NCI-H2196 (cell line): ENCODE measurements around the gene LIN28B.
"Not testable (repeated sequence)": the region's sequence is repeated elsewhere in the genome, so short reads cannot be mapped to it uniquely, and the experiment has no call there.

ENCODE experiments used
- DNase-seq: peaks from one replicate; lab custom pipeline; 2025; ENCODE audit not compliant: unreplicated experiment; lab: John Stamatoyannopoulos, UW

LIN28B gene, protein sequence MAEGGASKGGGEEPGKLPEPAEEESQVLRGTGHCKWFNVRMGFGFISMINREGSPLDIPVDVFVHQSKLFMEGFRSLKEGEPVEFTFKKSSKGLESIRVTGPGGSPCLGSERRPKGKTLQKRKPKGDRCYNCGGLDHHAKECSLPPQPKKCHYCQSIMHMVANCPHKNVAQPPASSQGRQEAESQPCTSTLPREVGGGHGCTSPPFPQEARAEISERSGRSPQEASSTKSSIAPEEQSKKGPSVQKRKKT

DNA sequence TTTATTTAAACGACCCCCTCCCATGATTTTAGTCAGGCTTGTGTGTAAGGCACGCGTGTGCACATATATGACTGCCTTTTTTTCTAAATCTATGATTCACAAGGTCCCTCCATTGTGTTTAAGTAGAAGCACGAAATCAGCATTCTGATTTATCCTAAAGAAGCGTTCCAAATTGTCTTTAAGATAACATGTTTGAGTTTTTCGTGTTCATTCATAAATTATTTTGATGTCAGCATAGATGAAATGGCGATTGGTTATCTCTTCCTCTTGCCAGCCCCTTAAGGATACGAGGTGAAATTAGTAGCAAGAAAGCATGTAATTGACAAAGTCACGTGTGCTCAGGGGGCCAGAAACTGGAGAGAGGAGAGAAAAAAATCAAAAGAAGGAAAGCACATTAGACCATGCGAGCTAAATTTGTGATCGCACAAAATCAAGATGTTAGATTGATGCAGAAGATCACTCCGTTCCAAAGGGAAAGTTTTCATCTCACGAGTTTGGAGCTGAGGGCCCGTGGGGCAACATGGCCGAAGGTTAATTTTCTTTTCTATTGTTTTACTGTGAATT is at the start of gene LIN28B:
TSS of gene LIN28B (plus strand) at position 377 of the 564 bp plus-strand sequence. CDS start at position 521, 144 bp downstream.
- no peak for DNase-seq

DNA sequence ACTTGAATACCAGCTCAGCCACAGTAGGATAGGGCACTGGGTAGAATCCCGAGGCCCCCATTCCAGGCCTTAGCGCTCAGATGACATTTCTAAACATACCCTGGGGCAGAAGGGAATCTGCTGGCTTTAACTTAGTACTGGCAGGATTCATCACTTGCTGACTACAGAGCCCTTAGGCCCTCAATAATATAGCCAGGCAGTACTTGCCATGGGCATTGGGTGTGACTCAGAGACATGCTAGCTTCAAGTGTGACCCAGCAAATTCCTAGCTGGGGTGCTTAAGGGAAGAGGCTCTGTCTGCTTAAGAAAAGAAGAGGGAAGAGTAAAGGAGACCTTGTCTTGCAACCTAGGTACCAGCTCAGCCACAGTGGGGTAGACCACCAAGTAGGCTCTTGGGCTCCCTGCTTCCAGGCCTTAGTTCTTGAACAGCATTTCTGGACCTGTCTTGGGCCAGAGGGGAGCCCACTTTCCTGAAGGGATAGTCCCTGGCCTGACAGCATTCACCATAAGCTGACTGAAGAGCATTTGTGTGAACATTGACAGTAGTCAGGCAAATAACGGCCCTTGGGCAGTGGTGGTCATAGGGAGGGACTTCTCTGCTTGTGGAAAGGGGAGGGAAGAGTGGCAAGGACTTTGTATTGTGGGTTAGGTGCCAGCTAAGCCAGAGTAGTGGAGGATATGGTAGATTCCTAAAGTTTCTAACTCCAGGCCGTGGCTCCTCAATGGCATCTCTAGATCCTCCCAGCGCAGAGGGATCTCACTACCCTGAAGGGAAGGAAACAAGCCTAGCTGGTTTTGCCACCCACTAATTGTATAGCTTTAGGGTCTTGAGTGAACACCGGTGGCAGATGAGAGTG is 48.6 kb upstream of the LIN28B start:
- DNase-seq, result no peak

DNA sequence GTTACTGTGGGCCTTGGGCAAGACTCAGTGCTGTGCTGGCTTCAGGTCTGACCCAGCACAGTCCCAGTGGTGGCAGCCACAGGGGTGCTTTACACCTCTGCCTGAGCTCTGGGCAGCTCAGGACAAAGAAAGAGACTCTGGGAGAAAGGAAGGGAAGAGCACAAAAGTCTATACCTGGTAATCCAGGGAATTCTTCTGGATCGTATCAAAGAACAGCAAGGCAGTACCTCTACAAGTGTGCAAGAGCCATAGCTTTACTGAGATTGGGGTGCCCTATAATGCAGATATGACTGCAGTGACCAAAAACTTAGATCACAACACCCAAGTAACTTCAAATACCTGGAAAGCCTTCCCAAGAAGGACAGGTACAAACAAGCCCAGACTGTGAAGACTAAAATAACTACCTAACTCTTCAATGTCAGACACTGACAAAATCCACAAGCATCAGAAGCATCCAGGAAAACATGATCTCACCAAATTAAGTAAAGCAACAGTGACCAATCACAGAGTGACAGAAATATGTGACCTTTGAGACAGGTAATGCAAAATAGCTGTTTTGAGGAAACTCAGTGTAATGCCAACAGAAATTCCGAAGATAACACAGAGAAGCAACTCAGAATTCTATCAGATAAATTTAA is 47.9 kb upstream of the LIN28B start:
- DNase-seq, result no peak

DNA sequence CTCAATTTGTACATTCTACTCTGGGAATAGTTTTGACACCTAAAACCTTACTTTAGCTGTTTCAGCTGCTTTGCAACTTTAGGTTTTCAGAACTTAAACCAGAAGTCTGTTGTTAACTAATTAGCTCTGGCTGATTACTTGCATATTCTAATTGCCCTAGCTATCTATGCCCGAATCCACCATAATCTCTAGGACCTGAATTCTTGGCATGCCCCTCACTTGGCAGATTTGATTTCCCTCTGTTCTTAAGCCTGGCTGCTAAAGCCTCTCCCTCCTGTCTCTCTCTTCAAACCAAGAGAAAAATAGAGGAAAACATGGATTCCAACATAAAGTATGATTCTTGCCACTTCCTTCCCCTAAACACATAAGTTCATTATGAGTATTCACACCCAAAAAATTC is 35.0 kb upstream of the LIN28B start:
- no peak for DNase-seq

DNA sequence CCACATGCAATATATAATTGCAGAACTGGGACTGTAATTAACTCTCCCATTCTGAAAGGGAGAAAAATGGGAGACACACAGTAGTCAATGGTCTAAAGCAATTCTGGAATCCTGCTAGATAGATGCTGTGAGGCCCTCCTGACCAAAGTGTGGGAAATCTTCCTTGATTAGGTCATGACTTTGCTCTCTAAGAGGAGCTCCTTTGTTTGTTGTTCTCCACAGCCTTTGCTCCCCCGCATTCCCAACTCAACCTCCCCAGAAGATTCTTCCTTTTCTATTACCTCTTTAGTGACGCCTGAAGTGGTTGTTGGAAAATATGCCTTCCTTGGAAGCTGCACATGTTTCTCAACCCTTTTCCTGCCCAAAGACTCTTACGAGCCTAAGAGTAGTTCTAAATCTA is 28.8 kb upstream of the LIN28B start:
- DNase-seq, result no peak

DNA sequence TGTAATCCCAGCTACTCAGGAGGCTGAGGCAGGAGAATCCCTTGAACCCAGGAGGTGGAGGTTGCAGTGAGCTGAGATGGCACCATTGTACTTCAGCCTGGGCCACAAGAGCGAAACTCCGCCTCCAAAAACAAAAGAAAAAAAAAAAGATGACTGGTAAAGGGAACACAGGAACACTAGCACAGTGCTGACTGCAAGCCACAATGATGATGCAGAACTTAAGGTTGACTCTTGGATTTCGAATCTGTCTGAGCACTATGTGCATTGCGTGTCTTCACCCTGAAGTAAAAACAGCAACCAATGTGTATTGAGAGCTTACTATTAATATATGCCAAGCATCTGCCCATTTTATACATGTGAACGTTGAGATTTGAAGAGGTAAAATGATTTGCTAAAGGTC is 27.6 kb upstream of the LIN28B start:
- DNase-seq, result no peak

DNA sequence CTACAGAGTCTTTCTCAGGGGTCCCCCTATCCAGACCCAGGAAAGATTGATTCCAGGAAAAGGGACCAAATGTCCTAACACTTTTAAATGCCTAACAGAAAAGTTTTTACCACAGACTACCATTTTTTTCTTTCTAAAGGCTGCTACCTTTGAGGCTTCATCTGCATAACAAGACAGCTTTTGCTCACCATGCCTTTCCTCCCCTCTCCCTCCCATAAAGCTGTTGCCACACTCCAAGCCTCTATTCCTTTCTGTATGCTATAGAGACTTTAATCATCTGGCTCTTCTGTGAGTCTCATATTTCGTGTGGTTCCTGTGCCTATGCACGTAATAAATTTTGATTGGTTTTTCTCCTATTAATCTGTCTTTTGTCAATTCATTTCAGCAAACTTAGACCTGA is 26.0 kb upstream of the LIN28B start:
- DNase-seq, result no peak

DNA sequence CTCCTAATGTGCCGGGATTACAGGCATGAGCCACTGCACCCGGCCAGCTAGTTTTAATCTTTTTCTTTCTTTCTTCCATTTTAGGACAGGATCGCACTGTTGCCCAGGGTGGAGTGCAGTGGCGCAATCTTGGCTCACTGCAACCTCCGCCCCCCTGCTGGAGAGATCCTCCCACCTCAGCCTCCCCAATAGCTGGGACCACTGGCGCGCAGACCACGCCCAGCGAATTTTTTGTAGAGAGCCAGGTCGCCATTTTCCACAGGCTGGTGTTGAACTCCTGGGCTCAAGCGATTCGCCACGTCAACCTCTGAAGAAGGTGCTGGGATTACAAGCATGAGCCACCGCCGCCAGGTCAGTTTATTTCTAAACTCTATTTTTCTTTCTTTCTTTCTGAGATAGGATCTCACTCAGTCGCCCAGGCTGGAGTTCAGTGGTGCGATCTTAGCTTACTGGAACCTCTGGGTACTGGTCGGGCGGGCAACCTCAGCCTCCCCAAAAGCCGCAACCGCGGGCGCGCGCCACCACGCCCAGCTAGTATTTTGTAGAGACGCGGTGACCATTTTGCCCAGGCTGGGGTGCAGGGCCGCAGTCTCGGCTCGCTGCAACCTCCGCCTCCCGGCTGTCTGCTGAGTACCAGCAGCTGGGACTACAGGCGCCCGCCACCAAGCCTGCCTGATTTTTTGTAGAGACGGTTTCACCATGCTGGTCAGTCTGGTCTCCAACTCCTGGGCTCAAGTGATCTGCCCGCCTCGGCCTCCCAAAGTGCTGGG is 20.0 kb upstream of the LIN28B start:
- DNase-seq, result no peak

DNA sequence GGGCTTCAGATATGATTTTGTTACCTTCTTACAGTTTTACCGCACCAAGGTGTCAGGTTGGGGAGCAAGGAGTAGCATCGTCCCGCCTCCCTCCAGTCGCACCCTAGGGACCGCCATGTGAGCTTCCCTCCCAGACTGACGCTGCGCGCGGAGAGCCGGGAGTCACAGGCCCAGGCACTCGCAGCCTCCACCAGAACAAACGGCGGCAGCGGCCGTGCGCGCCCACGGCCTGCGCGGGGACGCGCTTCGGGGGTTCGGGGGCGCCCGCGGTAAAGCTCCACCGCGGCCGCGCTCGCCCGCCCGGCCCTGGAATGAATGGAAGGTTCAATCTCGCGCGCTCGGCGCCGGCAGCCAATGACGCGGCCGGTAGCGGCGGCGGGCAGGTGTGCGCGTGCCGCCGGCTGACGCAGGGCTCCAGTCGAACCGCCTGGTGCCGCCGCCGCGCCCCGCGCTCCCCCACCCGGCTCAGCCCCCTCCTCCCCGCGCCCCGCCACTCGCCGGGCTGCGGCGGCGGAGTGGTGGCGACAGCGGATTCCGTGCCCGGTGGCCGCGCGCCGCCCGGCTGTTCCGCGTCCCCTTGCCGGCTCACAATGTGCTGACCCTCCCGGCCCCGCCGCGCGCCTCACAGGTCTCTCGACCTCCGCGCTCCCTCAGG is 16.5 kb upstream of the LIN28B start:
- DNase-seq, result no peak

DNA sequence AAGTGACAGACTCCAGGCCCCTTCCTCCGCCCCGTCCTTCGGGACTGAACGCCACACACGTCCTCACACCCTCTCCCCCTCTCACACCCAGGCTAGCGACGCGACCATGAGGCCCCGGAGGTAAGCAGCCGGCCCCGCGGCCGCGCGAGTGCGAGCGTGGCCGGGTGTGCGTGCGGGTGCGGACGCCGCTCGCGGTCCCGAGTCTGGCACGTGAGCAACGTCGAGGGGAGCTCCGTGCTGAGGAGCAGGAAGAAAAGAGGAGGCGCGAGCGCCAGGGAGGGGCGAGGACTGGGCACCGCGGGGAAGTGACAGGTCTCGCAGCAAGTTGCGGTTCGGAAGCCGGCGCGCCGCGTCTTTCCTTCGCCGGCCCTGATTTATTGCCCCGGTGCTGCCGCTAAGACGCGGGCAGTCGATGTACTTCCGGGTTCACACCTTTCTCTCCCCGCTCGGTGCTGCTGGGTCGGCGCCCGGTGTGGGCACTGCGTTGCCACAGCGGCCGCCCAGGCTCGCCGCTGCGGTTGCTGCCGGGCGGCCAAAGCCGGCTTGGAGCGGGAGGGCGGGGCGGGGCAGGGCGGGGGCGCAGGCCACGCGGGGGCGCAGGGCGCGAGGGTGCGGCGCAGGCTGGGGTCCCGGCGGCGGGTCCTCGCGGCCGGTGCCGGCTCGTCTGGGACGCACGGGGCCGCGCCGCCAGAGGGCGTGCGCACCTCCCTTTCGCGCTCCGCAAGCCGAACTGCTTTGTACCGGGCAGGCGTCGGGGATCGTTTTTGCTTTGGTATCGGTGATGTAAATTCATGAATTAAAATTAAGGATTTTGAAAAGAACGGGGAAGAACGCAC is 15.8 kb upstream of the LIN28B start:
- no peak for DNase-seq

DNA sequence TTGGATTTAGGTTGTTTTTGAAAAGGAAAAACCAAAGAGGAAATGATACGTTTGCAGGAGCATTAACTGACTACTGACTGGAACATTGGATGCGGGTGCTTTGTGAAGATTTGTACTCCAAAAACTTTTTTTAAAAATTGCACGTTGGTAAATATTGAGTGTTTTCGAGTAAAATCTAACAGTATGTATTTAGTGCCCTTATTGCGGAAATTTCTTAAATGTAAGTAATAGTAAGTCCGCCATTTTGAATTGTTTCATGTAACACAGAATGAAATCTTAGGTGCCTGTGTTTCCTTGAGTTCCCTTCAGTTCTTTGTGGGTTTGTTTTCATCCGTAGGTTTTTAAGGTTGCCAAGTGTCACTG is 15.2 kb upstream of the LIN28B start:
- no peak for DNase-seq

DNA sequence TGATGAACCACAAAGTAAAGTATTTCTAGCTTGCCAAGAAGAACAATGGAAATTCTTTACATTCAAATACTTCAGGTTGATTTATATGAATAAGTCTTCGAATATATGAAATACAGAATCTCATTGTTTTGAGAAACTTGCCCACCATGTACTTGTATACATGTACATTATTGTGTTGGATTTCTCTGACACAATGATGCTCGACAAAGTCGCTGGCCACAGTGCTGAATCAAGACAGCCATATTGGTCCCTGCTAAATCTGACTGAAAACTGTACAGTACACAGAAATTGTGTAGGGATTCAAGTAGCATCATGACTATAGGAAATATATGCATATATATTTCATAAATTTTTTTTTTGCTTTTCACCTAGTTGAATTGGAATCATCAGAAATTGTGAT is 13.1 kb upstream of the LIN28B start:
- no peak for DNase-seq

DNA sequence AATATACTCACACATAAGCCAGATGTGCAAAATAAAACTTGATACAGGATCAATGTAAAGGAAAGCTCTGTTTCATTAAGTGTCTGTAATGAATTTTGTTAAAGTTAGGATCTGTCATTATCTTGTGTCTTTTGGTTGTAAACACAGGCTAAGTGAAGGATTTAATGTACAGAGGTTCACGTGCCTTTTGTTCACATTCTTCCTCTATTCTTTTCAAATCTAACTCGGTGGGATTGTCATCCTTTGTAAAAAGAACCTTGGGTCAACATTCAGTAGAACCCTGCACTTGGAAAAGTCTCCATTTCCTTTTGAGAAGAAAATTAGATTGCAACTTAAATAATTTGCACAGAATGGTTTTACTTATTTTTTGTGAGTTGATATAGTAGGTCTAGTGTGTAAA is 7.7 kb upstream of the LIN28B start:
- DNase-seq, result no peak

DNA sequence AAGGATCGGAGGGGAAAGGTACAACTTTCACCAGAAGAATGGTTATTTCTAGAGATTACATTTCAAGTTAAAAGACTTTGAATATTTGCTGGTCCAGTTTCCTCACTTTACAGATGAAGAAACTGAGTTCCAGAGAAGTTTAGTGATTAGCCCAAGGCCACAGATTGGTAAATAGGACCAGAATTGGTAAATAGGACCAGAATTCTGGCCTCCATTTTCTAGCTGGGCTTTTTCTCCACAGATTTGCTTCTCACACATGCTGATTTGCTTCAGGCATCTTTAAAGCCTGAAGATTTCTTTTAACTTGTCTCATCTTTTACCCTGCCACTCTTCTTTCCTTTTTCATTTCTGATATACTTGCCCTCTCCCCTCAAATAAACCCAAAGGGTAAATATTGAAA is 5.2 kb upstream of the LIN28B start:
- DNase-seq, result no peak

DNA sequence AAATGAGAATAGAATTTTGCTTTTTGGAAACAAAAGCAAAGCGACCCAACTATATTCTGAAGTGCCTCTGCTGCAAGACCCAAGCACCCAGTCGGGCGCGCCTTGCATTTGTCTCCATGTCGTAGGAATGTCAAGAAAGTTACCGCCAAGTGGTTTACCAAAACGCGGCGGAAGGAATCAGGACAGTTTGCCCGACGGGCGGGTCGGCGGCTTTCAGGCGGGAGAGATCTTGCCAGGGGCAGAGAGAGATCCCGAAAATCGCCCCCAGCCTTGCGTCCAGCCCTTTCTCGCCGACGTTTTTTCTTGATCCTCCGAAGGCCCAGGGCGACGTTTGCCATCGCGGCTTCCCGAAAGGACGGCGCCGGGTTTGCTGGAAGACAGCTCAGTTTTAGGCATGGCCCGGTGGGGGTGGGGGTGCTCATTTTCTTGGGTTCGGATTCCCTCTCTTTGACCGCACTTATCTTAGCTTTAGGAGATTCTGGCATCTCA is 4.0 kb upstream of the LIN28B start:
- DNase-seq, result no peak

DNA sequence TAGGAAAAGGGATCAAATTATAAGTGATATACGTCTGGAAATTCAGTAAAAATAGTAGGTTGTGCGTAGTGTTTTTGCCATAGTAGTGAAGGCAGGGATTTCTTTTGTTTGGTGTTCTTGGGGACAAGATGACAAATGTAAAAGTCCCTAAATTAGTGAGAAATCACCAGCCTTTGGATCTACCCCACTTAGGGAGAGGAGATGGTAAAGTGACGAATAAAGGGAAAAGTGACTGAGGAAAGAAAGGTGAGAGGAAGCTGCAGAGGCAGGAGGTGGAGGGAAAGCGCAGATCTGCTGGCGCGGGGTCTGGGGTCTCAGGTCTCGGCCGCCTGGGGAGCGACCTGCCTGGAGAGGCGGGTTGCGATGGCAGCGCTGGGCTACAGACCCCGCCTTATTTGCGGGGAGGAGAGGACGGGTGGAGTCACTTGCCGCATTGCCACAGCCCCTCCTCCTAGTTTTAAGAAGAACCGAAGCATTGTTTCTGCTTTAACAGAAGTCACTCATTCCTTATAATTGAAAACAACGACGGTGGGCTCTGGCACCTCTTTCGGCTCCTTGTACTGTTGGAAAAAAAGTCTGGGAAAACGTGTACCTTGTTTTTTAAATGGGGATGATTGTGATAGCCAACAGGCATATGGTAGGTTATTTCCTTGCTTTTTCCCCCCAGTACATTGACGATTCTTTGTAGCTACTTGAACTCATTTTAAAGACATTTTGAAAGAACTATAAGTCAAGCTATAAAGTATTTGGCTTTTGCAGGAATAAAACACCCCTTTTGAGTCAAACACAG is 3.3 kb upstream of the LIN28B start:
- not testable (repeated sequence) for DNase-seq

DNA sequence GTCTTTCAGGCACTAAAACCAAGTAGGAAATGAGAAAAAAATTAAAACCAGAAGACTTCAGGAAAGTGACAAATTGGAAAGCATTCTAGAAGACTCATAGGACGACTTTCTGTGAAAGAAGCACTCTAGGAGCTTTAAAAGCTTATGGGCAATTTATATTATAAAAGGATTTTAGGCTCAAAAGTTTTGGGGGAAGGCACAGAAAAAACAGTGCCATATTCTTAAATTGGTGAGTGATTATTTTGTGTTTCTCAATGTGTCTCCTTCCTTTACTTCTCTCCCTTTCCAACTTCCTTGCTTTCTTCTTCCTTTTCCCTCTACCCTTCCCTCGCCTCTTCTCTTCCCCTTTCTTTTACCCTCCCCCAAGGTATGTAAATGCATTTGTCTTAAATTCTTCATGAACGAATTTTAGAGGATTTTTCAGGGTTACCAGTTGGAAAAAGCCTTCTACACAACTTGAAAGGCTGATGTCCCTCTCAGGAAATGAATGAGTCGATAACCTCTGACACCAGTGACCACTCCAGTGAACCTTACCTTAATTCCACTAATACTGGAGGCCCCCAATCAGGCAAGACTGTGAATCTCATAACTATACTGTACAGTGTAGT is 2.6 kb upstream of the LIN28B start:
- DNase-seq, result no peak

DNA sequence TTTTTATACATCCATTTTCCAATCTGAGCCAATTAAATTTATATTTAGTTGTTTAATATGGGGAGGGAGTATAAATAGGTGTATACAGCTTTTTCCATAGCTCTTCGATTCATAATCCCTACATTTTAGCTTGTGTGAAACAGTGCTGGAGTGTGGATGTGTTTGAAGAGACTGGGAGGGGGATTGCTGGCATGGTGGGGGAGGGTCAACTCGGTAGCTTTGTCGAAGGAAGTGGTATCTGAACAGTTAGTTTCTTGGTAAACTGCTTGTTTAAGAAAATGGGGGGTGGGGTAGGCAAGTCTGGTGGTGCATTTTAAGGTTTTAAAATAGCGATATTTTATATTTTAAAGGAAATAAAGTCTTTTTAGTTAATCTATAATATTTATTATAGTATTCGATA is 1.4 kb upstream of the LIN28B start:
- no peak for DNase-seq
